K562 (cell line): ENCODE data around the gene PRKAG2. TPM values are rescaled to one million over a fixed set of nuclear protein-coding genes. Genes with fewer than 3 reads are reported as not detected.

ENCODE experiments used
- ATAC-seq: fragments of 200-7000 bp; cut with Tn5 transposase; 3 replicates; pipeline ENCODE4 v1.9.1; 2020; ENCODE audit warnings: moderate library complexity
- BruUV-seq: library from RNA; stranded (reverse); fragments of 400-500 nt; replicated peaks from 2 replicates; lab custom pipeline; 2021; lab: Mats Ljungman, UMichigan
- CTCF ChIA-PET: fragments of 300-600 bp; formaldehyde crosslinking; extraction: SDS; loops from one replicate; lab custom pipeline; 2021; ENCODE audit warnings: low intra/inter-chr PET ratio; lab: Yijun Ruan, JAX
- POLR2A ChIA-PET: fragments of 300-600, 350-650 bp; sonication (Branson Sonifier 250); formaldehyde crosslinking; extraction: SDS; loops from one replicate; lab custom pipeline; 2021; ENCODE audit warnings: antibody characterized with exemption, inconsistent platforms; lab: Yijun Ruan, JAX
- DNase-seq, 4 experiments: peaks; one replicate each; pipeline versions ENCODE4 v3.0.0 to v3.0.0-alpha.2; 2011 to 2018; ENCODE audit warnings: low spot score in 3 of 4, mixed read lengths in 3 of 4; ENCODE audit errors: extremely low read depth in 1 of 4
- FAIRE-seq: peaks from 2 replicates; lab custom pipeline; 2011; peaks lifted over from hg19 to GRCh38; lab: Jason Lieb, UNC
- H2AFZ ChIP-seq: 2 replicates; pipeline ENCODE4 v1.6.0; 2011; ENCODE audit warnings: low read depth, low read length, control low read depth, inconsistent platforms
- H3K27ac ChIP-seq: fragments of 200-600 bp; 3 replicates; pipeline ENCODE4 v1.8.0; 2011; ENCODE audit warnings: low read depth, mild to moderate bottlenecking, control low read depth, inconsistent platforms, low read length, moderate library complexity, mixed read lengths; ENCODE audit errors: extremely low read depth
- H3K27me3 ChIP-seq, 2 experiments: fragments of 300-600 bp in 1 of 2; 2 replicates in 1 of 2; 3 replicates in 1 of 2; pipeline versions ENCODE4 v1.6.0 to v1.8.0; 2011; ENCODE audit warnings: inconsistent platforms in 2 of 2, low read length in 2 of 2, mild to moderate bottlenecking in 1 of 2, mixed read lengths in 1 of 2, moderate library complexity in 1 of 2; ENCODE audit not compliant: control insufficient read depth in 2 of 2, insufficient read depth in 2 of 2
- H3K36me3 ChIP-seq: fragments of 300-600 bp; 3 replicates; pipeline ENCODE4 v1.8.0; 2011; ENCODE audit warnings: mild to moderate bottlenecking, low read length, inconsistent platforms; ENCODE audit not compliant: control insufficient read depth, insufficient read depth
- H3K4me1 ChIP-seq, 2 experiments: fragments of 200-600 bp in 1 of 2; replicated peaks in 1 of 2; 2 replicates in 1 of 2; 3 replicates in 1 of 2; pipeline versions ENCODE4 v1.5.1 to v1.8.0; 2011; ENCODE audit warnings: inconsistent platforms in 2 of 2, low read length in 2 of 2, mild to moderate bottlenecking in 1 of 2, mixed read lengths in 1 of 2, moderate library complexity in 1 of 2; ENCODE audit not compliant: control insufficient read depth in 2 of 2, insufficient read depth in 2 of 2
- H3K4me2 ChIP-seq: 2 replicates; pipeline ENCODE4 v1.6.1; 2011; ENCODE audit warnings: low read length, control low read depth, inconsistent platforms, mixed read lengths; ENCODE audit not compliant: insufficient read depth
- H3K4me3 ChIP-seq: fragments of 200-600 bp; sonication (generic), shearing (Covaris generic); 2 replicates; pipeline ENCODE4 v1.5.1; 2016; ENCODE audit warnings: control low read depth, inconsistent platforms
- H3K79me2 ChIP-seq: fragments of 200-600 bp; 3 replicates; pipeline ENCODE4 v1.8.0; 2011; ENCODE audit warnings: low read length, inconsistent platforms; ENCODE audit not compliant: control insufficient read depth, insufficient read depth
- H3K9ac ChIP-seq, 2 experiments: 2 replicates each; pipeline versions ENCODE4 v1.6.0 to v1.6.1; 2011; ENCODE audit warnings: low read depth in 2 of 2, low read length in 2 of 2, control low read depth in 1 of 2, inconsistent platforms in 1 of 2, mild to moderate bottlenecking in 1 of 2, mixed read lengths in 1 of 2; ENCODE audit not compliant: insufficient read depth in 1 of 2
- H3K9me1 ChIP-seq: one replicate; pipeline ENCODE4 v1.6.0; 2011; ENCODE audit warnings: inconsistent platforms, mild to moderate bottlenecking, low read length, moderate library complexity; ENCODE audit not compliant: control insufficient read depth, insufficient read depth
- H3K9me3 ChIP-seq: replicated peaks from 2 replicates; pipeline ENCODE4 v1.5.1; 2011; ENCODE audit warnings: low read depth, low read length, inconsistent platforms; ENCODE audit not compliant: control insufficient read depth, insufficient read depth
- H4K20me1 ChIP-seq: replicated peaks from 2 replicates; pipeline ENCODE4 v1.6.1; 2011; ENCODE audit warnings: low read length, inconsistent platforms, mixed read lengths; ENCODE audit not compliant: control insufficient read depth, insufficient read depth
- CCAR2 ChIP-seq: fragments of 200-400 bp; formaldehyde crosslinking; IDR thresholded peaks from 2 replicates; pipeline ENCODE4 v1.6.1; 2017; ENCODE audit warnings: mild to moderate bottlenecking, low read depth, low read length
- FOXM1 ChIP-seq, 2 experiments: fragments of 450-650 bp in 1 of 2; sonication (generic) in 1 of 2; formaldehyde crosslinking in 1 of 2; IDR thresholded peaks; 2 replicates each; pipeline versions ENCODE4 v1.6.1 to v1.9.0; 2017 to 2022; ENCODE audit warnings: low read depth in 2 of 2, mild to moderate bottlenecking in 2 of 2, missing genetic modification reagents in 1 of 2, moderate library complexity in 1 of 2
- GABPA ChIP-seq: fragments of 200-800 bp; sonication (Bioruptor generic); conservative IDR thresholded peaks from 2 replicates; pipeline ENCODE4 v1.6.1; 2016; ENCODE audit warnings: low read depth, missing genetic modification characterization, missing compliant biosample characterization
- HMG20B ChIP-seq: fragments of 250-450 bp; sonication (Bioruptor Pico); IDR thresholded peaks from 2 replicates; pipeline ENCODE4 v1.5.0; 2021; ENCODE audit warnings: mild to moderate bottlenecking
- IRF2 ChIP-seq: sonication (generic); formaldehyde crosslinking; IDR thresholded peaks from 2 replicates; pipeline ENCODE4 v1.8.1; 2022; ENCODE audit warnings: mild to moderate bottlenecking, missing genetic modification reagents
- MEIS2 ChIP-seq: fragments of 450-650 bp; IDR thresholded peaks from 2 replicates; pipeline ENCODE4 v1.6.1; 2014; ENCODE audit warnings: mild to moderate bottlenecking; ENCODE audit not compliant: partially characterized antibody
- POLR2B ChIP-seq: fragments of 450-650 bp; IDR thresholded peaks from 2 replicates; pipeline ENCODE4 v1.6.1; 2018; ENCODE audit warnings: low read depth; ENCODE audit not compliant: partially characterized antibody
- POLR2H ChIP-seq: IDR thresholded peaks from 2 replicates; pipeline ENCODE4 v1.6.1; 2016; ENCODE audit warnings: missing genetic modification characterization, low read depth, mild to moderate bottlenecking, control low read depth, missing compliant biosample characterization, moderate library complexity
- PYGO2 ChIP-seq: fragments of 450-650 bp; IDR thresholded peaks from 2 replicates; pipeline ENCODE4 v1.6.1; 2016; ENCODE audit warnings: mild to moderate bottlenecking, missing genetic modification characterization, moderate library complexity, missing compliant biosample characterization
- ZBTB7A ChIP-seq: IDR thresholded peaks from 2 replicates; pipeline ENCODE4 v1.6.1; 2011; ENCODE audit warnings: low read depth, mild to moderate bottlenecking, low read length, moderate library complexity, borderline replicate concordance; ENCODE audit not compliant: control insufficient read depth
- ZFP36 ChIP-seq: fragments of 150-350 bp; IDR thresholded peaks from 2 replicates; pipeline ENCODE4 v1.6.1; 2018; ENCODE audit warnings: low read length, low read depth; ENCODE audit not compliant: partially characterized antibody
- ZNF696 ChIP-seq: fragments of 250-450 bp; sonication (Bioruptor Pico); conservative IDR thresholded peaks from 2 replicates; pipeline ENCODE4 v1.4.0; 2020; ENCODE audit warnings: mild to moderate bottlenecking, moderate library complexity
- WGBS: fragments of 100-300 bp; shearing (Covaris generic); methylation state at CpG from one replicate; pipeline ENCODE4 v1.1.6; 2016; ENCODE audit warnings: low coverage, mixed read lengths; ENCODE audit not compliant: insufficient coverage; ENCODE audit errors: missing lambda C conversion rate; 5-methylcytosine and 5-hydroxymethylcytosine counted together
- in situ Hi-C: fragments of 300-500 bp; cut with MboI; formaldehyde crosslinking; loops from 4 replicates; pipeline ENCODE4 v1.15.0; 2018; ENCODE audit warnings: inconsistent platforms, mixed read lengths
- intact Hi-C: fragments of 100-400 bp; cut with micrococcal nuclease; formaldehyde crosslinking; loops from 2 replicates; pipeline ENCODE4 v1.14.2; 2022
- polyA plus RNA-seq, 8 experiments: library from polyadenylated mRNA; depleted of rRNA in 4 of 8; stranded (reverse) in 5 of 8; unstranded in 3 of 8; fragments of >200 nt; fragmentation: Nextera tagmentation in 2 of 8; fragmentation: Illumina TruSeq in 1 of 8; extraction: Ambion mirVana in 2 of 8; extraction: Trizol in 1 of 8; gene quantifications; 2 replicates each; pipeline versions ENCODE4 v1.2.1 to v1.2.3, GENCODE V29; 2011 to 2014; ENCODE audit warnings: inconsistent platforms in 1 of 8, missing spikeins in 1 of 8
- total RNA-seq, 7 experiments: library from RNA; depleted of rRNA in 6 of 7; stranded (reverse); fragments of >200 nt in 6 of 7; fragmentation: Illumina TruSeq in 2 of 7; extraction: Trizol in 2 of 7; gene quantifications; 2 replicates each; pipeline versions ENCODE4 v1.2.1 to v1.2.3, GENCODE V29; 2011 to 2021; ENCODE audit warnings: low replicate concordance in 1 of 7

Gene PRKAG2
- total and polyA plus RNA-seq, 9 of the 15 experiments (the other 6 are each of a cell fraction or from before 2014, with no cell fraction given): 0.99 to 5.6 (median 3.3) TPM

GRCh38 chr7:151773797-151774196 lies 103.1 kb downstream of the PRKAG2 start:
- CTCF ChIA-PET: no interaction called here
- intact Hi-C loops: no loop called here
- in situ Hi-C loops: no loop called here

GRCh38 chr7:151770232-151770631 lies 106.7 kb downstream of the PRKAG2 start:
- Histone ChIP-seq H2AFZ (no peak overlapping the region), H3K4me1 (no peaks in the 10 kb centered on the region), H3K4me2 (no peak overlapping the region), H3K9me1 (no peaks in the 10 kb centered on the region), H4K20me1 (no peaks in the 10 kb centered on the region), H3K27ac (no peak overlapping the region)
- intact Hi-C loops: no loop called here
- WGBS: 0% methylated on average over 4 of the region's 4 CpGs
- no peak for ATAC-seq
- BruUV-seq: no TSS peak
- in situ Hi-C loops: no loop called here
- TF ChIP-seq IRF2 (CRISPR knock-in tag): no peak
- TF ChIP-seq ZFP36: no peak
- TF ChIP-seq CCAR2: no peak
- TF ChIP-seq PYGO2: no peak
- no peak for TF ChIP-seq GABPA
- no peak for TF ChIP-seq MEIS2
- TF ChIP-seq POLR2B: no peak
- TF ChIP-seq ZBTB7A: no peak
- TF ChIP-seq, all 486 proteins: peak for 0
- H3K4me3 ChIP-seq: no peak overlapping the region
- ChIA-PET CTCF (no interaction called here), POLR2A (interaction anchor here (0.6 to 1.7 kb wide), 2 partner anchors 9 to 219 kb away, joined by 3 to 5 read pairs; no protein-coding TSS in a partner anchor)
- FAIRE-seq: no peak
- H3K36me3 ChIP-seq: no peaks in the 10 kb centered on the region
- H3K9ac ChIP-seq: no peak overlapping the region
- H3K9me3 ChIP-seq: no peaks in the 10 kb centered on the region
- no peaks in the 10 kb centered on the region for H3K79me2 ChIP-seq
- DNase-seq: no peak
- H3K27me3 ChIP-seq: peaks cover 48 to 57% of the 10 kb centered on the region in 2 experiments

More at GRCh38 chr7:151773797-151774196, 103.1 kb downstream of the PRKAG2 start:
- no peaks in the 10 kb centered on the region for H3K4me1 ChIP-seq
- BruUV-seq: no TSS peak
- H3K9ac ChIP-seq: no peak overlapping the region
- no peak overlapping the region for H3K4me2 ChIP-seq
- H3K9me3 ChIP-seq: no peaks in the 10 kb centered on the region
- no peaks in the 10 kb centered on the region for H3K36me3 ChIP-seq
- no peak for TF ChIP-seq HMG20B (CRISPR knock-in tag)
- no peak for TF ChIP-seq POLR2H (tag)
- no peak for TF ChIP-seq ZNF696
- TF ChIP-seq FOXM1 (IDR thresholded peaks at IDR 0.05; ENCODE audit: low read depth): no peak
- no peak for TF ChIP-seq FOXM1 (CRISPR knock-in tag; IDR thresholded peaks at IDR 0.05; ENCODE audit: low read depth)
- TF ChIP-seq, all 486 proteins: peak for 0
- ATAC-seq (no peak), FAIRE-seq (no peak), DNase-seq (no peak)
- no peaks in the 10 kb centered on the region for H3K9me1 ChIP-seq
- H3K27me3 ChIP-seq: peaks cover 52 to 69% of the 10 kb centered on the region in 2 experiments
- H3K27ac ChIP-seq: no peak overlapping the region
- no peak overlapping the region for H3K4me3 ChIP-seq
- no peaks in the 10 kb centered on the region for H3K79me2 ChIP-seq
- no peaks in the 10 kb centered on the region for H4K20me1 ChIP-seq
- no peak overlapping the region for H2AFZ ChIP-seq
- under 1% methylated on average over 9 of the region's 9 CpGs for WGBS
- POLR2A ChIA-PET: interaction anchor here (1.7 kb wide), 1 partner anchor 11 kb away, joined by 5 read pairs; no protein-coding TSS in a partner anchor
